ENCODE results near the gene NOP14.

DNA sequence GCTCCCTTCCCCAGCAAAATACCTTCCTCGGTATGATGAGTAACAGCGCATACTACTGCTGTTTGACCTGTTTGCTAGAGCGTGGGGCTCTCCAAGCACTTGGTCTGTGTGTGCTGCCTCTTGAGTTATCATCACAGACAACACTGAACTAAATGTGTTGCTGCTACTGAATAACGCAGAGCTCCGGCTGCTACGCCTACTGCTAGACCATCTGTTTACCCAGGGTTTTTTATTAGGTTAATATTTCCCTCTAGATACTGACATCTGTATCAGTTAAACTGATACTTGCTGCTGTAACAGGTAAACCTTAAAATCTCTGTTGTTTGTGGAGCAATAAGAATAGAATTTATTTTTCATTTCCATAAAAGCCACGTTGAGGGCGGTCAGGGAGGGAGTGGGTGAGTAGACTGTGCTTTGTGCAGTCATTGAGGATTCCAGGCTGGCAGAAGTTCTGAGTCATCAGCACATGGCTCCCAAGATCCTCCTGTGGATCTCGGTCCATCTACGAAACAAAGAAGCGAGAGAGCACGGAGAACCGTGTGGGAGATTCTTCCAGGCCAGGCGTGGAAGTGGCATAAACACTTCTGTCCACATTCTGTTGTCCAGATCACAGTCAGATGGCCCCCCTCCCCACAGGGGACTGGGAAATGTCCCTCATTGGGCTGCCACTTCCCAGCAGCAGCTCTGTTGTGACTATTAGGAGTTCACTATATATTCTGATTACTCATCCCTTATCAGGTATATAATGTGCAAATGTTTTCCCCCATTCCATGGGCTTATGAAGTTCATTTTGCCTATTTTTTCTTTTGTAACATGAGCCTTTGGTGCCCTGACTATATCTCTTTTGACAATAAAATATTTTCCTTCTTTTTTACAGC is 14.2 kb upstream of the NOP14 start:
- TF ChIP-seq POLR2A (IDR thresholded peaks at IDR 0.05) = no peak
- TF ChIP-seq, protein P1, sequence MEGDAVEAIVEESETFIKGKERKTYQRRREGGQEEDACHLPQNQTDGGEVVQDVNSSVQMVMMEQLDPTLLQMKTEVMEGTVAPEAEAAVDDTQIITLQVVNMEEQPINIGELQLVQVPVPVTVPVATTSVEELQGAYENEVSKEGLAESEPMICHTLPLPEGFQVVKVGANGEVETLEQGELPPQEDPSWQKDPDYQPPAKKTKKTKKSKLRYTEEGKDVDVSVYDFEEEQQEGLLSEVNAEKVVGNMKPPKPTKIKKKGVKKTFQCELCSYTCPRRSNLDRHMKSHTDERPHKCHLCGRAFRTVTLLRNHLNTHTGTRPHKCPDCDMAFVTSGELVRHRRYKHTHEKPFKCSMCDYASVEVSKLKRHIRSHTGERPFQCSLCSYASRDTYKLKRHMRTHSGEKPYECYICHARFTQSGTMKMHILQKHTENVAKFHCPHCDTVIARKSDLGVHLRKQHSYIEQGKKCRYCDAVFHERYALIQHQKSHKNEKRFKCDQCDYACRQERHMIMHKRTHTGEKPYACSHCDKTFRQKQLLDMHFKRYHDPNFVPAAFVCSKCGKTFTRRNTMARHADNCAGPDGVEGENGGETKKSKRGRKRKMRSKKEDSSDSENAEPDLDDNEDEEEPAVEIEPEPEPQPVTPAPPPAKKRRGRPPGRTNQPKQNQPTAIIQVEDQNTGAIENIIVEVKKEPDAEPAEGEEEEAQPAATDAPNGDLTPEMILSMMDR (IDR thresholded peaks at IDR 0.05) = no peak
- no peak for TF ChIP-seq POLR2AphosphoS5 (IDR thresholded peaks at IDR 0.05)
